IMR-90 (cell line): Measurements from ENCODE around the gene C1GALT1C1. TPM values are rescaled to one million over a fixed set of nuclear protein-coding genes. Genes with fewer than 3 reads are reported as not detected.

Experiments
- ATAC-seq: fragments of 200-7000 bp; cut with Tn5 transposase; 2 replicates; pipeline ENCODE4 v1.9.1; 2020; ENCODE audit warnings: low read depth, mild to moderate bottlenecking, moderate library complexity
- BruUV-seq: library from RNA; stranded (reverse); fragments of 400-500 nt; replicated peaks from 2 replicates; lab custom pipeline; 2021; lab: Mats Ljungman, UMichigan
- CTCF ChIA-PET: fragments of 300-600 bp; formaldehyde crosslinking; extraction: SDS; loops from one replicate; lab custom pipeline; 2021; ENCODE audit warnings: antibody characterized with exemption; lab: Yijun Ruan, JAX
- POLR2A ChIA-PET: fragments of 300-600 bp; sonication (Branson Sonifier 250); formaldehyde crosslinking; loops from one replicate; lab custom pipeline; 2022; ENCODE audit warnings: antibody characterized with exemption; ENCODE audit not compliant: unreplicated experiment; lab: Charles Lee
- DNase-seq: peaks from one replicate; pipeline ENCODE4 v3.0.0; 2013
- H2AFZ ChIP-seq: replicated peaks from 2 replicates; pipeline ENCODE3; 2013; ENCODE audit warnings: low read length, mild to moderate bottlenecking; ENCODE audit not compliant: poor library complexity
- H2AK5ac ChIP-seq: 2 replicates; pipeline ENCODE4 v1.6.1; 2013; ENCODE audit warnings: low read depth, low read length, inconsistent platforms
- H2AK9ac ChIP-seq: replicated peaks from 2 replicates; pipeline ENCODE3; 2013; ENCODE audit warnings: mild to moderate bottlenecking, low read depth, low read length, moderate library complexity; ENCODE audit not compliant: poor library complexity
- H2BK120ac ChIP-seq: 2 replicates; pipeline ENCODE4 v1.6.1; 2013; ENCODE audit warnings: low read depth, low read length, inconsistent platforms
- H2BK15ac ChIP-seq: 3 replicates; pipeline ENCODE4 v1.6.1; 2013; ENCODE audit warnings: low read depth, low read length, inconsistent platforms
- H2BK20ac ChIP-seq: 2 replicates; pipeline ENCODE4 v1.6.1; 2013; ENCODE audit warnings: low read depth, mild to moderate bottlenecking, inconsistent platforms, low read length, moderate library complexity
- H2BK5ac ChIP-seq: 2 replicates; pipeline ENCODE4 v1.6.1; 2013; ENCODE audit warnings: mild to moderate bottlenecking, low read depth, low read length, inconsistent platforms; ENCODE audit not compliant: poor library complexity, severe bottlenecking
- H3K14ac ChIP-seq: replicated peaks from 2 replicates; pipeline ENCODE4 v1.6.1; 2013; ENCODE audit warnings: low read depth, low read length, inconsistent platforms
- H3K18ac ChIP-seq: 2 replicates; pipeline ENCODE4 v1.6.1; 2013; ENCODE audit warnings: low read depth, low read length, control low read depth
- H3K23ac ChIP-seq: 2 replicates; pipeline ENCODE4 v1.6.1; 2013; ENCODE audit warnings: low read depth, low read length, inconsistent platforms
- H3K27ac ChIP-seq: 2 replicates; pipeline ENCODE4 v1.5.1; 2013; ENCODE audit warnings: mild to moderate bottlenecking, control low read depth, low read length; ENCODE audit not compliant: insufficient read depth
- H3K27me3 ChIP-seq: 2 replicates; pipeline ENCODE4 v1.6.1; 2013; ENCODE audit warnings: low read length; ENCODE audit not compliant: control insufficient read depth, insufficient read depth
- H3K36me3 ChIP-seq: 2 replicates; pipeline ENCODE4 v1.6.1; 2013; ENCODE audit warnings: low read length, mixed read lengths; ENCODE audit not compliant: control insufficient read depth, insufficient read depth
- H3K4ac ChIP-seq: 2 replicates; pipeline ENCODE4 v1.6.1; 2013; ENCODE audit warnings: low read depth, low read length, inconsistent platforms
- H3K4me1 ChIP-seq: 2 replicates; pipeline ENCODE4 v1.6.1; 2013; ENCODE audit warnings: low read length, mixed read lengths; ENCODE audit not compliant: control insufficient read depth, insufficient read depth
- H3K4me2 ChIP-seq: 2 replicates; pipeline ENCODE4 v1.6.1; 2013; ENCODE audit warnings: low read depth, mild to moderate bottlenecking, control low read depth, low read length, moderate library complexity
- H3K4me3 ChIP-seq: 2 replicates; pipeline ENCODE4 v1.5.1; 2013; ENCODE audit warnings: low read depth, mild to moderate bottlenecking, control low read depth, low read length, moderate library complexity; ENCODE audit not compliant: insufficient read depth
- H3K56ac ChIP-seq: 2 replicates; pipeline ENCODE4 v1.6.1; 2013; ENCODE audit warnings: low read length, inconsistent platforms; ENCODE audit not compliant: insufficient read depth; ENCODE audit errors: extremely low read depth
- H3K79me1 ChIP-seq, 2 experiments: 2 replicates each; pipeline ENCODE4 v1.6.1; 2013; ENCODE audit warnings: low read length in 2 of 2, inconsistent platforms in 1 of 2, low read depth in 1 of 2
- H3K9ac ChIP-seq: 2 replicates; pipeline ENCODE4 v1.6.1; 2013; ENCODE audit warnings: low read depth, low read length, control low read depth
- H3K9me1 ChIP-seq: 2 replicates; pipeline ENCODE4 v1.6.1; 2013; ENCODE audit warnings: low read length, inconsistent platforms; ENCODE audit not compliant: insufficient read depth
- H3K9me3 ChIP-seq: 2 replicates; pipeline ENCODE4 v1.6.1; 2013; ENCODE audit warnings: low read length; ENCODE audit not compliant: control insufficient read depth, insufficient read depth
- H4K20me1 ChIP-seq: 2 replicates; pipeline ENCODE4 v1.6.1; 2013; ENCODE audit warnings: low read length, inconsistent platforms; ENCODE audit not compliant: insufficient read depth
- H4K5ac ChIP-seq: 2 replicates; pipeline ENCODE4 v1.6.1; 2013; ENCODE audit warnings: mild to moderate bottlenecking, low read depth, low read length, control low read depth
- H4K8ac ChIP-seq, 2 experiments: 2 replicates each; pipeline ENCODE4 v1.6.1; 2013; ENCODE audit warnings: low read depth in 2 of 2, low read length in 2 of 2, control low read depth in 1 of 2, inconsistent platforms in 1 of 2
- H4K91ac ChIP-seq: 2 replicates; pipeline ENCODE4 v1.6.1; 2013; ENCODE audit warnings: low read depth, low read length, inconsistent platforms; ENCODE audit not compliant: insufficient read depth
- BHLHE40 ChIP-seq: fragments of 150-350 bp; IDR thresholded peaks from 2 replicates; pipeline ENCODE4 v1.6.1; 2016; ENCODE audit warnings: mild to moderate bottlenecking, low read depth, low read length
- MAFK ChIP-seq: IDR thresholded peaks from 2 replicates; pipeline ENCODE4 v1.6.1; 2012; ENCODE audit warnings: low read depth, low read length, improper control_type of control experiment
- MXI1 ChIP-seq: IDR thresholded peaks from 2 replicates; pipeline ENCODE4 v1.6.1; 2012; ENCODE audit warnings: low read depth, mild to moderate bottlenecking, low read length, moderate library complexity, borderline replicate concordance
- dilution Hi-C: fragments of 300-500 bp; cut with HindIII; formaldehyde crosslinking; loops from one replicate; pipeline ENCODE4 v1.14.3; 2018; ENCODE audit warnings: low sequenced_read_pairs; ENCODE audit not compliant: unreplicated experiment
- in situ Hi-C: fragments of 300-500 bp; cut with MboI; formaldehyde crosslinking; loops from 3 replicates; pipeline ENCODE4 v1.14.3; 2019; ENCODE audit warnings: low sequenced_read_pairs, inconsistent platforms, mixed read lengths
- intact Hi-C: fragments of 100-400 bp; cut with micrococcal nuclease; formaldehyde crosslinking; loops from 2 replicates; pipeline ENCODE4 v1.10.0; 2022
- polyA plus RNA-seq, 3 experiments: library from polyadenylated mRNA; depleted of rRNA; stranded (reverse); fragments of >200 nt; gene quantifications; 2 replicates each; pipeline ENCODE4 v1.2.3, GENCODE V29; 2012; ENCODE audit warnings: low replicate concordance in 1 of 3
- total RNA-seq: library from RNA; depleted of rRNA; stranded (reverse); fragments of >200 nt; gene quantifications from 2 replicates; pipeline ENCODE4 v1.2.3, GENCODE V29; 2012
- TF ChIP-seq, protein P1 (sequence below): fragments of 150-350 bp; IDR thresholded peaks from 2 replicates; pipeline ENCODE4 v1.6.1; 2016; ENCODE audit warnings: low read depth, mild to moderate bottlenecking, low read length, moderate library complexity, borderline replicate concordance
- TF ChIP-seq, protein P2 (sequence below): conservative IDR thresholded peaks from 2 replicates; pipeline ENCODE4 v1.5.1; 2012; ENCODE audit warnings: mild to moderate bottlenecking, low read depth, low read length, improper control_type of control experiment
- TF ChIP-seq, protein P3 (sequence below): fragments of 150-350 bp; IDR thresholded peaks from 2 replicates; pipeline ENCODE4 v1.6.1; 2017; ENCODE audit warnings: mild to moderate bottlenecking, antibody characterized with exemption, low read length, low read depth

Gene C1GALT1C1
- total and polyA plus RNA-seq, 2 of the 4 experiments (the other 2 are of a cell fraction), result 15.2 to 20.0 TPM

DNA sequence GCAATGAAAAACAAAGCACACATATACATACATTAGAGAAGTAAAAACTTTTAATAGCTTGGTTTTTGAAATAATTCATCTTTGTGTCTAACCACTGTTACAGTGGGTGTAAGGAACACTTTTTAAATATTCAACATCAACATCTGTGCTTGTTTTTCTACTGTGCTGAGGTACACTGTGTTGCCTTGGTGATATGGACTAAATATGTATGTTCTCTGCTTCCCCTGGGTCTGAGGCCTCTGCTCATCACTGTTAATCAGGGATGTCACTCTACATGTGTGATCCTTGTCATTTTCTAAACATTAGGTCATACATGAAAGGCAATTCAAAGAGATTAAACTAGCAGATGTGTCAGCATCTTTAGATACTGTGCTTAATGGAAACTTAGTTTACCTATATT, 15.0 kb downstream of the C1GALT1C1 start:
- Histone ChIP-seq H4K8ac (no peak overlapping the region), H2BK5ac (no peak overlapping the region), H3K4me2 (no peak overlapping the region), H4K91ac (no peak overlapping the region), H3K56ac (no peak overlapping the region), H3K9me3 (no peaks in the 10 kb centered on the region), H2BK15ac (no peak overlapping the region), H4K20me1 (no peaks in the 10 kb centered on the region), H2AFZ (no peak overlapping the region), H4K5ac (no peak overlapping the region), H2BK20ac (no peak overlapping the region), H3K36me3 (peaks cover 2% of the 10 kb centered on the region; the same call in 1 of the 2 replicates), H3K18ac (no peak overlapping the region), H2AK9ac (no peak overlapping the region), H3K27ac (no peak overlapping the region), H2BK120ac (no peak overlapping the region), H3K9me1 (no peaks in the 10 kb centered on the region), H3K4me3 (no peak overlapping the region), H2AK5ac (no peak overlapping the region), H3K14ac (no peak overlapping the region), H3K27me3 (no peaks in the 10 kb centered on the region), H3K9ac (no peak overlapping the region), H3K23ac (no peak overlapping the region), H3K4me1 (no peaks in the 10 kb centered on the region), H3K79me1 (no peaks in the 10 kb centered on the region), H3K4ac (no peak overlapping the region)
- ATAC-seq, result no peak
- dilution Hi-C loops, result no loop called here
- TF ChIP-seq MXI1, result no peak
- TF ChIP-seq, protein P1, sequence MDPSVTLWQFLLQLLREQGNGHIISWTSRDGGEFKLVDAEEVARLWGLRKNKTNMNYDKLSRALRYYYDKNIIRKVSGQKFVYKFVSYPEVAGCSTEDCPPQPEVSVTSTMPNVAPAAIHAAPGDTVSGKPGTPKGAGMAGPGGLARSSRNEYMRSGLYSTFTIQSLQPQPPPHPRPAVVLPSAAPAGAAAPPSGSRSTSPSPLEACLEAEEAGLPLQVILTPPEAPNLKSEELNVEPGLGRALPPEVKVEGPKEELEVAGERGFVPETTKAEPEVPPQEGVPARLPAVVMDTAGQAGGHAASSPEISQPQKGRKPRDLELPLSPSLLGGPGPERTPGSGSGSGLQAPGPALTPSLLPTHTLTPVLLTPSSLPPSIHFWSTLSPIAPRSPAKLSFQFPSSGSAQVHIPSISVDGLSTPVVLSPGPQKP, result no peak
- TF ChIP-seq BHLHE40, result no peak
- TF ChIP-seq, protein P2, sequence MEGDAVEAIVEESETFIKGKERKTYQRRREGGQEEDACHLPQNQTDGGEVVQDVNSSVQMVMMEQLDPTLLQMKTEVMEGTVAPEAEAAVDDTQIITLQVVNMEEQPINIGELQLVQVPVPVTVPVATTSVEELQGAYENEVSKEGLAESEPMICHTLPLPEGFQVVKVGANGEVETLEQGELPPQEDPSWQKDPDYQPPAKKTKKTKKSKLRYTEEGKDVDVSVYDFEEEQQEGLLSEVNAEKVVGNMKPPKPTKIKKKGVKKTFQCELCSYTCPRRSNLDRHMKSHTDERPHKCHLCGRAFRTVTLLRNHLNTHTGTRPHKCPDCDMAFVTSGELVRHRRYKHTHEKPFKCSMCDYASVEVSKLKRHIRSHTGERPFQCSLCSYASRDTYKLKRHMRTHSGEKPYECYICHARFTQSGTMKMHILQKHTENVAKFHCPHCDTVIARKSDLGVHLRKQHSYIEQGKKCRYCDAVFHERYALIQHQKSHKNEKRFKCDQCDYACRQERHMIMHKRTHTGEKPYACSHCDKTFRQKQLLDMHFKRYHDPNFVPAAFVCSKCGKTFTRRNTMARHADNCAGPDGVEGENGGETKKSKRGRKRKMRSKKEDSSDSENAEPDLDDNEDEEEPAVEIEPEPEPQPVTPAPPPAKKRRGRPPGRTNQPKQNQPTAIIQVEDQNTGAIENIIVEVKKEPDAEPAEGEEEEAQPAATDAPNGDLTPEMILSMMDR, result no peak
- no peak for TF ChIP-seq MAFK
- TF ChIP-seq, protein P3, sequence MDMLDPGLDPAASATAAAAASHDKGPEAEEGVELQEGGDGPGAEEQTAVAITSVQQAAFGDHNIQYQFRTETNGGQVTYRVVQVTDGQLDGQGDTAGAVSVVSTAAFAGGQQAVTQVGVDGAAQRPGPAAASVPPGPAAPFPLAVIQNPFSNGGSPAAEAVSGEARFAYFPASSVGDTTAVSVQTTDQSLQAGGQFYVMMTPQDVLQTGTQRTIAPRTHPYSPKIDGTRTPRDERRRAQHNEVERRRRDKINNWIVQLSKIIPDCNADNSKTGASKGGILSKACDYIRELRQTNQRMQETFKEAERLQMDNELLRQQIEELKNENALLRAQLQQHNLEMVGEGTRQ, result no peak
- no TSS peak for BruUV-seq
- intact Hi-C loops, result no loop called here
- POLR2A ChIA-PET, result no interaction called here
- CTCF ChIA-PET, result no interaction called here
- in situ Hi-C loops, result no loop called here
- no peak for DNase-seq
